ENCODE data around the gene PIGBOS1.
"Not testable (repeated sequence)": the region's sequence is repeated elsewhere in the genome, so short reads cannot be mapped to it uniquely, and the experiment has no call there.

Gene PIGBOS1

GRCh38 chr15:55282284-55282833 is 36.6 kb downstream of the PIGBOS1 start:
- H3K27ac ChIP-seq = peak overlapping the region; percentile 33 to 48
- no peaks in the 10 kb centered on the region for H3K36me3 ChIP-seq
- no peaks in the 10 kb centered on the region for H3K27me3 ChIP-seq
- no peaks in the 10 kb centered on the region for H3K9me3 ChIP-seq
- TF ChIP-seq CTCF (IDR thresholded peaks at IDR 0.05) = no peak
- no peak for DNase-seq
- no peak overlapping the region for H3K4me3 ChIP-seq
- intact Hi-C loops (cut with DNase I; ENCODE audit: low total_unique reads) = loop anchor here (10.0 kb wide), 1 partner anchor 1308 kb away; the partner anchor contains the start of gene UNC13C
- H3K4me1 ChIP-seq = peaks cover 0 to 41% (median 5%) of the 10 kb centered on the region in 4 donors

- TF ChIP-seq CTCF (IDR thresholded peaks at IDR 0.05) = no peak
- no peak overlapping the region for H3K4me3 ChIP-seq
- DNase-seq = no peak
- H3K4me1 ChIP-seq = peaks cover 0 to 45% (median 5%) of the 10 kb centered on the region in 4 donors
- H3K36me3 ChIP-seq = no peaks in the 10 kb centered on the region
- H3K27me3 ChIP-seq = no peaks in the 10 kb centered on the region
- peak overlapping the region; percentile 33 to 48 for H3K27ac ChIP-seq
- H3K9me3 ChIP-seq = no peaks in the 10 kb centered on the region
- intact Hi-C loops (cut with DNase I; ENCODE audit: low total_unique reads) = loop anchor here (10.0 kb wide), 1 partner anchor 1307 kb away; the partner anchor contains the start of gene UNC13C
These were observed 37.2 kb downstream of the PIGBOS1 start for GRCh38 chr15:55281517-55282228.

- intact Hi-C loops (cut with DNase I; ENCODE audit: low total_unique reads) = loop anchor here (10.0 kb wide), 1 partner anchor 1306 kb away; the partner anchor contains the start of gene UNC13C
- not testable (repeated sequence) for H3K4me3 ChIP-seq, H3K36me3 ChIP-seq, DNase-seq, H3K27ac ChIP-seq, H3K27me3 ChIP-seq, H3K9me3 ChIP-seq
- H3K4me1 ChIP-seq = peaks cover 0 to 35% (median 5%) of the 10 kb centered on the region in 4 donors
These were observed 38.3 kb downstream of the PIGBOS1 start for GRCh38 chr15:55280589-55280988.

GRCh38 chr15:55279746-55280351 is 39.1 kb downstream of the PIGBOS1 start:
- Histone ChIP-seq H3K27me3 (no peaks in the 10 kb centered on the region), H3K4me1 (peaks cover 0 to 28% (median 5%) of the 10 kb centered on the region in 4 donors), H3K27ac (no peak overlapping the region), H3K4me3 (no peak overlapping the region), H3K36me3 (peaks cover 0 to 4% (median 0%) of the 10 kb centered on the region in 3 donors), H3K9me3 (no peaks in the 10 kb centered on the region)
- intact Hi-C loops (cut with DNase I; ENCODE audit: low total_unique reads) = loop anchor here (10.0 kb wide), 1 partner anchor 1305 kb away; the partner anchor contains the start of gene UNC13C
- no peak for TF ChIP-seq CTCF (IDR thresholded peaks at IDR 0.05)
- no peak for DNase-seq

- DNase-seq = no peak
- Histone ChIP-seq H3K9me3 (no peaks in the 10 kb centered on the region), H3K27me3 (no peaks in the 10 kb centered on the region), H3K4me3 (no peak overlapping the region), H3K4me1 (peaks cover 0 to 23% (median 5%) of the 10 kb centered on the region in 4 donors), H3K36me3 (peaks cover 0 to 5% (median 0%) of the 10 kb centered on the region in 3 donors), H3K27ac (no peak overlapping the region)
- no peak for TF ChIP-seq CTCF (IDR thresholded peaks at IDR 0.05)
- intact Hi-C loops (cut with DNase I; ENCODE audit: low total_unique reads) = no loop called here
These were observed 39.7 kb downstream of the PIGBOS1 start for GRCh38 chr15:55279100-55279745.

Measured in tibial artery (tissue), 4 donors.